ENCODE measurements around the gene TIMP2.
"Not testable (repeated sequence)": the region's sequence is repeated elsewhere in the genome, so short reads cannot be mapped to it uniquely, and the experiment has no call there.

Gene TIMP2

GRCh38 chr17:78953356-78954350 is 28.5 kb upstream of the TIMP2 start:
- no peaks in the 10 kb centered on the region for H3K36me3 ChIP-seq (ENCODE audit: insufficient read depth, low read length)
- peaks cover 17% of the 10 kb centered on the region for H3K9me3 ChIP-seq (replicated peaks; ENCODE audit: low read length)
- no peak overlapping the region for H3K4me3 ChIP-seq (ENCODE audit: low read length)
- H3K4me2 ChIP-seq (ENCODE audit: low read length) = no peak overlapping the region
- H3K9ac ChIP-seq (ENCODE audit: low read depth, low read length) = no peak overlapping the region
- H3K27me3 ChIP-seq (ENCODE audit: control insufficient read depth, insufficient read depth, low read length) = peaks cover 6% of the 10 kb centered on the region
- no peaks in the 10 kb centered on the region for H3K4me1 ChIP-seq (ENCODE audit: control insufficient read depth, insufficient read depth, low read length)

GRCh38 chr17:78952706-78953105 is 27.5 kb upstream of the TIMP2 start:
- Histone ChIP-seq H3K9me3 (replicated peaks; ENCODE audit: low read length) (peaks cover 17% of the 10 kb centered on the region), H3K4me1 (ENCODE audit: control insufficient read depth, insufficient read depth, low read length) (no peaks in the 10 kb centered on the region), H3K4me3 (ENCODE audit: low read length) (no peak overlapping the region), H3K36me3 (ENCODE audit: insufficient read depth, low read length) (no peaks in the 10 kb centered on the region), H3K4me2 (ENCODE audit: low read length) (no peak overlapping the region), H3K27me3 (ENCODE audit: control insufficient read depth, insufficient read depth, low read length) (peaks cover 6% of the 10 kb centered on the region), H3K9ac (ENCODE audit: low read depth, low read length) (no peak overlapping the region)

- H3K36me3 ChIP-seq (ENCODE audit: insufficient read depth, low read length) = no peaks in the 10 kb centered on the region
- no peak overlapping the region for H3K4me3 ChIP-seq (ENCODE audit: low read length)
- peaks cover 17% of the 10 kb centered on the region for H3K9me3 ChIP-seq (replicated peaks; ENCODE audit: low read length)
- peaks cover 6% of the 10 kb centered on the region for H3K27me3 ChIP-seq (ENCODE audit: control insufficient read depth, insufficient read depth, low read length)
- H3K4me1 ChIP-seq (ENCODE audit: control insufficient read depth, insufficient read depth, low read length) = no peaks in the 10 kb centered on the region
- H3K4me2 ChIP-seq (ENCODE audit: low read length) = no peak overlapping the region
- no peak overlapping the region for H3K9ac ChIP-seq (ENCODE audit: low read depth, low read length)
These were observed 26.9 kb upstream of the TIMP2 start for GRCh38 chr17:78951967-78952551.

GRCh38 chr17:78950870-78951269 is 25.7 kb upstream of the TIMP2 start:
- Histone ChIP-seq H3K4me1 (ENCODE audit: control insufficient read depth, insufficient read depth, low read length) (no peaks in the 10 kb centered on the region), H3K9ac (ENCODE audit: low read depth, low read length) (no peak overlapping the region), H3K4me2 (ENCODE audit: low read length) (no peak overlapping the region), H3K9me3 (replicated peaks; ENCODE audit: low read length) (peaks cover 17% of the 10 kb centered on the region), H3K4me3 (ENCODE audit: low read length) (no peak overlapping the region), H3K36me3 (ENCODE audit: insufficient read depth, low read length) (no peaks in the 10 kb centered on the region), H3K27me3 (ENCODE audit: control insufficient read depth, insufficient read depth, low read length) (peaks cover 6% of the 10 kb centered on the region)

GRCh38 chr17:78947235-78948149 is 22.3 kb upstream of the TIMP2 start:
- Histone ChIP-seq H3K4me3 (ENCODE audit: low read length) (no peak overlapping the region), H3K9me3 (replicated peaks; ENCODE audit: low read length) (peaks cover 17% of the 10 kb centered on the region), H3K4me1 (ENCODE audit: control insufficient read depth, insufficient read depth, low read length) (no peaks in the 10 kb centered on the region), H3K27me3 (ENCODE audit: control insufficient read depth, insufficient read depth, low read length) (peaks cover 17% of the 10 kb centered on the region), H3K9ac (ENCODE audit: low read depth, low read length) (no peak overlapping the region), H3K4me2 (ENCODE audit: low read length) (no peak overlapping the region), H3K36me3 (ENCODE audit: insufficient read depth, low read length) (no peaks in the 10 kb centered on the region)

GRCh38 chr17:78946631-78947030 is 21.4 kb upstream of the TIMP2 start:
- Histone ChIP-seq H3K36me3 (ENCODE audit: insufficient read depth, low read length) (no peaks in the 10 kb centered on the region), H3K27me3 (ENCODE audit: control insufficient read depth, insufficient read depth, low read length) (peaks cover 17% of the 10 kb centered on the region), H3K4me1 (ENCODE audit: control insufficient read depth, insufficient read depth, low read length) (no peaks in the 10 kb centered on the region), H3K9ac (ENCODE audit: low read depth, low read length) (no peak overlapping the region), H3K4me3 (ENCODE audit: low read length) (no peak overlapping the region), H3K9me3 (replicated peaks; ENCODE audit: low read length) (peaks cover 17% of the 10 kb centered on the region), H3K4me2 (ENCODE audit: low read length) (no peak overlapping the region)

- Histone ChIP-seq H3K27me3 (ENCODE audit: control insufficient read depth, insufficient read depth, low read length) (peaks cover 17% of the 10 kb centered on the region), H3K9me3 (replicated peaks; ENCODE audit: low read length) (peaks cover 12% of the 10 kb centered on the region), H3K4me3 (ENCODE audit: low read length) (no peak overlapping the region), H3K36me3 (ENCODE audit: insufficient read depth, low read length) (no peaks in the 10 kb centered on the region), H3K4me1 (ENCODE audit: control insufficient read depth, insufficient read depth, low read length) (no peaks in the 10 kb centered on the region), H3K4me2 (ENCODE audit: low read length) (no peak overlapping the region), H3K9ac (ENCODE audit: low read depth, low read length) (no peak overlapping the region)
These were observed 20.9 kb upstream of the TIMP2 start for GRCh38 chr17:78946131-78946530.

GRCh38 chr17:78945455-78945854 is 20.3 kb upstream of the TIMP2 start:
- peaks cover 17% of the 10 kb centered on the region for H3K27me3 ChIP-seq (ENCODE audit: control insufficient read depth, insufficient read depth, low read length)
- H3K36me3 ChIP-seq (ENCODE audit: insufficient read depth, low read length); H3K4me3 ChIP-seq (ENCODE audit: low read length); H3K9me3 ChIP-seq (replicated peaks; ENCODE audit: low read length); H3K4me1 ChIP-seq (ENCODE audit: control insufficient read depth, insufficient read depth, low read length); H3K9ac ChIP-seq (ENCODE audit: low read depth, low read length); H3K4me2 ChIP-seq (ENCODE audit: low read length): not testable (repeated sequence)

GRCh38 chr17:78944956-78945355 is 19.8 kb upstream of the TIMP2 start:
- H3K4me3 ChIP-seq (ENCODE audit: low read length) = no peak overlapping the region
- H3K4me2 ChIP-seq (ENCODE audit: low read length) = no peak overlapping the region
- peaks cover under 1% of the 10 kb centered on the region for H3K9me3 ChIP-seq (replicated peaks; ENCODE audit: low read length)
- H3K9ac ChIP-seq (ENCODE audit: low read depth, low read length) = no peak overlapping the region
- H3K4me1 ChIP-seq (ENCODE audit: control insufficient read depth, insufficient read depth, low read length) = peaks cover 10% of the 10 kb centered on the region
- H3K27me3 ChIP-seq (ENCODE audit: control insufficient read depth, insufficient read depth, low read length) = peaks cover 17% of the 10 kb centered on the region
- H3K36me3 ChIP-seq (ENCODE audit: insufficient read depth, low read length) = no peaks in the 10 kb centered on the region

GRCh38 chr17:78944026-78944425 is 18.8 kb upstream of the TIMP2 start:
- H3K9me3 ChIP-seq (replicated peaks; ENCODE audit: low read length) = no peaks in the 10 kb centered on the region
- H3K4me2 ChIP-seq (ENCODE audit: low read length) = no peak overlapping the region
- H3K36me3 ChIP-seq (ENCODE audit: insufficient read depth, low read length) = no peaks in the 10 kb centered on the region
- peaks cover 19% of the 10 kb centered on the region for H3K4me1 ChIP-seq (ENCODE audit: control insufficient read depth, insufficient read depth, low read length)
- H3K9ac ChIP-seq (ENCODE audit: low read depth, low read length) = no peak overlapping the region
- no peak overlapping the region for H3K4me3 ChIP-seq (ENCODE audit: low read length)
- peaks cover 17% of the 10 kb centered on the region for H3K27me3 ChIP-seq (ENCODE audit: control insufficient read depth, insufficient read depth, low read length)

- Histone ChIP-seq H3K36me3 (ENCODE audit: insufficient read depth, low read length) (no peaks in the 10 kb centered on the region), H3K4me2 (ENCODE audit: low read length) (no peak overlapping the region), H3K4me1 (ENCODE audit: control insufficient read depth, insufficient read depth, low read length) (peaks cover 31% of the 10 kb centered on the region), H3K9ac (ENCODE audit: low read depth, low read length) (no peak overlapping the region), H3K27me3 (ENCODE audit: control insufficient read depth, insufficient read depth, low read length) (peaks cover 17% of the 10 kb centered on the region), H3K9me3 (replicated peaks; ENCODE audit: low read length) (no peaks in the 10 kb centered on the region), H3K4me3 (ENCODE audit: low read length) (no peak overlapping the region)
These were observed 15.5 kb upstream of the TIMP2 start for GRCh38 chr17:78940708-78941107.

Data from skeletal muscle satellite cell (primary cell).